Endothelial cell of umbilical vein (primary cell): ENCODE data around the gene BABAM2.

Experiments
- EZH2 ChIP-seq: IDR thresholded peaks from 2 replicates; pipeline ENCODE4 v1.6.1; 2012; ENCODE audit warnings: borderline replicate concordance, low read depth, mild to moderate bottlenecking, moderate library complexity, low read length, inconsistent platforms; ENCODE audit not compliant: severe bottlenecking
- GATA2 ChIP-seq: IDR thresholded peaks from 2 replicates; pipeline ENCODE4 v1.7.0; 2011; ENCODE audit warnings: low read depth, mild to moderate bottlenecking, moderate library complexity, mixed read lengths, low read length; ENCODE audit not compliant: insufficient read length, insufficient read depth
- JUN ChIP-seq: IDR thresholded peaks from 2 replicates; pipeline ENCODE4 v1.6.1; 2011; ENCODE audit warnings: borderline replicate concordance, low read depth; ENCODE audit not compliant: insufficient read length, insufficient read depth
- POLR2A ChIP-seq: IDR thresholded peaks from 2 replicates; pipeline ENCODE4 v1.6.1; 2012; ENCODE audit warnings: low read depth, mild to moderate bottlenecking, control low read depth, low read length
- POLR2AphosphoS5 ChIP-seq: IDR thresholded peaks from 2 replicates; pipeline ENCODE4 v1.6.1; 2012; ENCODE audit warnings: low read depth, mild to moderate bottlenecking, control low read depth, low read length, moderate library complexity; ENCODE audit not compliant: insufficient read depth
- TF ChIP-seq, protein P1 (sequence below), 2 donors: IDR thresholded peaks; 1 replicate in 1 of 2; 2 replicates in 1 of 2; pipeline ENCODE4 v1.5.1; 2011; ENCODE audit warnings: low read length in 2 of 2, mild to moderate bottlenecking in 2 of 2, moderate library complexity in 2 of 2, control low read depth in 1 of 2, inconsistent platforms in 1 of 2, low read depth in 1 of 2; ENCODE audit not compliant: insufficient read depth in 1 of 2; ENCODE audit errors: extremely low read depth in 1 of 2
- TF ChIP-seq, protein P2 (sequence below): IDR thresholded peaks from 2 replicates; pipeline ENCODE4 v1.6.1; 2011; ENCODE audit not compliant: insufficient read depth, insufficient read length

DNA sequence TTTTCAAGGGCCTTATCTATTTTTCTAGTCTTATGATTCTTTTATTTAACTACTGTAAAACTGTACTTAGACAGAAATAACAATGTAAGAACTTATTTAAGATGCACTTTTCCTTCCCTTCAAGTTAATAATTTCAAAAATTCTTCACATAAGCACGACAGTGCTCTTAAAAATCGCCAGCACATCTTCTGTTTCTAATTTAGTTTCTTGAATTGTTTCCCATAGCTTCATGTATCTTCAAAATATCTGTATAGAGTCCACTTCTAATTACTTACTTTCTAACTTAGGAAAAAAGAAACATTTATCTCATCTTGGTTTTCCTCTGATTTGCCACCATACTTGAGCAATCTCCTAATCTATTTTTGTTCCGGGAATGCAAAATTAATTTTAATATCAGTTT is 196.1 kb downstream of the BABAM2 start:
- TF ChIP-seq, protein P1, sequence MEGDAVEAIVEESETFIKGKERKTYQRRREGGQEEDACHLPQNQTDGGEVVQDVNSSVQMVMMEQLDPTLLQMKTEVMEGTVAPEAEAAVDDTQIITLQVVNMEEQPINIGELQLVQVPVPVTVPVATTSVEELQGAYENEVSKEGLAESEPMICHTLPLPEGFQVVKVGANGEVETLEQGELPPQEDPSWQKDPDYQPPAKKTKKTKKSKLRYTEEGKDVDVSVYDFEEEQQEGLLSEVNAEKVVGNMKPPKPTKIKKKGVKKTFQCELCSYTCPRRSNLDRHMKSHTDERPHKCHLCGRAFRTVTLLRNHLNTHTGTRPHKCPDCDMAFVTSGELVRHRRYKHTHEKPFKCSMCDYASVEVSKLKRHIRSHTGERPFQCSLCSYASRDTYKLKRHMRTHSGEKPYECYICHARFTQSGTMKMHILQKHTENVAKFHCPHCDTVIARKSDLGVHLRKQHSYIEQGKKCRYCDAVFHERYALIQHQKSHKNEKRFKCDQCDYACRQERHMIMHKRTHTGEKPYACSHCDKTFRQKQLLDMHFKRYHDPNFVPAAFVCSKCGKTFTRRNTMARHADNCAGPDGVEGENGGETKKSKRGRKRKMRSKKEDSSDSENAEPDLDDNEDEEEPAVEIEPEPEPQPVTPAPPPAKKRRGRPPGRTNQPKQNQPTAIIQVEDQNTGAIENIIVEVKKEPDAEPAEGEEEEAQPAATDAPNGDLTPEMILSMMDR (IDR thresholded peaks at IDR 0.05; ENCODE audit: extremely low read depth in 1 of 2, insufficient read depth in 1 of 2, low read depth in 1 of 2, low read length in 2 of 2): no peak
- TF ChIP-seq POLR2A (no peak), JUN (no peak), POLR2AphosphoS5 (no peak), EZH2 (no peak), GATA2 (no peak)
- TF ChIP-seq, protein P2, sequence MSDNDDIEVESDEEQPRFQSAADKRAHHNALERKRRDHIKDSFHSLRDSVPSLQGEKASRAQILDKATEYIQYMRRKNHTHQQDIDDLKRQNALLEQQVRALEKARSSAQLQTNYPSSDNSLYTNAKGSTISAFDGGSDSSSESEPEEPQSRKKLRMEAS: no peak
